Mesenchymal stem cell (in vitro differentiated cells and primary cell): ENCODE results near the gene HNMT.

Experiments used
- DNase-seq: peaks from one replicate; pipeline ENCODE4 v3.0.0-alpha.2; 2013
- H2AFZ ChIP-seq: one replicate; pipeline ENCODE4 v1.6.1; 2013; ENCODE audit warnings: low read depth, mild to moderate bottlenecking, control low read depth, inconsistent platforms, low read length, moderate library complexity
- H2AK5ac ChIP-seq: 2 replicates; pipeline ENCODE4 v1.6.1; 2013; ENCODE audit warnings: low read length, moderate library complexity, mild to moderate bottlenecking, inconsistent platforms; ENCODE audit not compliant: severe bottlenecking
- H2BK120ac ChIP-seq: one replicate; pipeline ENCODE4 v1.6.1; 2013; ENCODE audit warnings: low read depth, mild to moderate bottlenecking, inconsistent platforms, low read length, moderate library complexity
- H2BK12ac ChIP-seq, 2 experiments: one replicate each; pipeline ENCODE4 v1.6.1; 2013; ENCODE audit warnings: inconsistent platforms in 2 of 2, low read length in 2 of 2, mild to moderate bottlenecking in 2 of 2, moderate library complexity in 2 of 2, control low read depth in 1 of 2
- H2BK15ac ChIP-seq: one replicate; pipeline ENCODE4 v1.6.1; 2013; ENCODE audit warnings: mild to moderate bottlenecking, low read depth, inconsistent platforms; ENCODE audit not compliant: poor library complexity, severe bottlenecking
- H2BK5ac ChIP-seq: 2 replicates; pipeline ENCODE4 v1.6.1; 2013; ENCODE audit warnings: low read depth, mild to moderate bottlenecking, low read length, control low read depth, inconsistent platforms; ENCODE audit not compliant: poor library complexity, severe bottlenecking
- H3K14ac ChIP-seq, 2 experiments: one replicate each; pipeline ENCODE4 v1.6.1; 2013; ENCODE audit warnings: inconsistent platforms in 2 of 2, low read length in 2 of 2, control low read depth in 1 of 2, mild to moderate bottlenecking in 1 of 2, moderate library complexity in 1 of 2
- H3K18ac ChIP-seq, 2 experiments: one replicate each; pipeline ENCODE4 v1.6.1; 2013; ENCODE audit warnings: inconsistent platforms in 2 of 2, low read length in 2 of 2, control low read depth in 1 of 2, low read depth in 1 of 2, mild to moderate bottlenecking in 1 of 2
- H3K23ac ChIP-seq, 2 experiments: one replicate each; pipeline ENCODE4 v1.6.1; 2013; ENCODE audit warnings: inconsistent platforms in 2 of 2, low read length in 2 of 2, mild to moderate bottlenecking in 2 of 2, moderate library complexity in 2 of 2, control low read depth in 1 of 2
- H3K27ac ChIP-seq: 2 replicates; pipeline ENCODE4 v1.5.1; 2013; ENCODE audit warnings: mild to moderate bottlenecking, moderate library complexity, low read length, control low read depth, inconsistent platforms; ENCODE audit not compliant: poor library complexity, severe bottlenecking
- H3K27me3 ChIP-seq, 2 experiments: 2 replicates each; pipeline versions ENCODE4 v1.6.1 to v1.7.0; 2013; ENCODE audit warnings: low read length in 2 of 2, mild to moderate bottlenecking in 2 of 2, moderate library complexity in 2 of 2, control low read depth in 1 of 2, inconsistent platforms in 1 of 2; ENCODE audit not compliant: control insufficient read depth in 1 of 2, insufficient read depth in 1 of 2
- H3K36me3 ChIP-seq, 2 experiments: 2 replicates each; pipeline versions ENCODE4 v1.6.1 to v1.7.0; 2013; ENCODE audit warnings: low read length in 2 of 2, control low read depth in 1 of 2, inconsistent platforms in 1 of 2, low read depth in 1 of 2, mild to moderate bottlenecking in 1 of 2; ENCODE audit not compliant: insufficient read depth in 2 of 2, control insufficient read depth in 1 of 2
- H3K4ac ChIP-seq, 2 experiments: one replicate each; pipeline ENCODE4 v1.6.1; 2013; ENCODE audit warnings: inconsistent platforms in 2 of 2, low read length in 2 of 2, mild to moderate bottlenecking in 2 of 2, moderate library complexity in 2 of 2, control low read depth in 1 of 2, low read depth in 1 of 2
- H3K4me1 ChIP-seq: 2 replicates; pipeline ENCODE4 v1.6.1; 2013; ENCODE audit warnings: low read depth, low read length, control low read depth; ENCODE audit not compliant: control insufficient read depth, insufficient read depth
- H3K4me2 ChIP-seq: 2 replicates; pipeline ENCODE4 v1.6.1; 2013; ENCODE audit warnings: low read length, mild to moderate bottlenecking, inconsistent platforms; ENCODE audit not compliant: poor library complexity, severe bottlenecking
- H3K4me3 ChIP-seq, 2 experiments: 2 replicates each; pipeline versions ENCODE4 v1.5.1 to v1.7.0; 2013; ENCODE audit warnings: low read length in 2 of 2, mild to moderate bottlenecking in 2 of 2, control low read depth in 1 of 2, low read depth in 1 of 2; ENCODE audit not compliant: insufficient read depth in 1 of 2
- H3K79me1 ChIP-seq: replicated peaks from 2 replicates; pipeline ENCODE4 v1.6.1; 2013; ENCODE audit warnings: mild to moderate bottlenecking, control low read depth, low read length, inconsistent platforms; ENCODE audit not compliant: poor library complexity, severe bottlenecking
- H3K9ac ChIP-seq: 2 replicates; pipeline ENCODE4 v1.7.0; 2013; ENCODE audit warnings: mild to moderate bottlenecking, low read length, moderate library complexity
- H3K9me3 ChIP-seq: 2 replicates; pipeline ENCODE4 v1.7.0; 2013; ENCODE audit warnings: mild to moderate bottlenecking, low read length; ENCODE audit not compliant: control insufficient read depth
- H4K8ac ChIP-seq: one replicate; pipeline ENCODE4 v1.6.1; 2013; ENCODE audit warnings: inconsistent platforms, mild to moderate bottlenecking, low read length, moderate library complexity
- H4K91ac ChIP-seq: one replicate; pipeline ENCODE4 v1.6.1; 2013; ENCODE audit warnings: mild to moderate bottlenecking, low read length, inconsistent platforms
- WGBS: methylation state at CpG from one replicate; pipeline ENCODE4 v1.1.7; 2013; ENCODE audit warnings: mixed read lengths; 5-methylcytosine and 5-hydroxymethylcytosine counted together

The HNMT gene

DNA sequence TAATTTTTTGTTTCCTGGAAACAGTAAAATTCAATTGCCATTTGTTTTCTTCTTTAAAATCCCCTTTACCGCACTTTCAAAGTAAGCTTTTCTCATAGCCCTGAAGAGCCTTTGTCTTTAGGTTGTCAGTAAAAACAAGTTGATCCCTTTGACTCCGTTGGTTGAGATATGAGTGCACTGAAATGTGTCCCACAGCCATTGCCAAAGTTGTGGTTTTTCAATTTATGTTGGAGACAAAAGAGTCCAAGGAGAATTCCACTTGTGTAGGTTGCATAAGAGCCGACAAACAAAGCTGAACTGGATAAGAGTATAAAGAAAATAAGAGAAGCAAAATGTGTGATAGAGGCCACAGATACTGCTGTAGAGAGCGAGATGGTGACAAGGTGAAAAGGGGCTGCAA, 26.1 kb upstream of the HNMT start:
- Histone ChIP-seq H2AK5ac (no peak overlapping the region), H3K4me1 (peaks cover 6% of the 10 kb centered on the region), H3K4me3 (no peak overlapping the region), H2BK5ac (no peak overlapping the region), H3K4ac (no peak overlapping the region), H3K27me3 (no peaks in the 10 kb centered on the region), H3K9ac (no peak overlapping the region), H2AFZ (no peak overlapping the region), H3K14ac (no peak overlapping the region), H2BK15ac (no peak overlapping the region), H3K9me3 (no peaks in the 10 kb centered on the region), H4K8ac (no peak overlapping the region), H3K36me3 (no peaks in the 10 kb centered on the region), H3K18ac (no peak overlapping the region), H2BK12ac (no peak overlapping the region), H2BK120ac (no peak overlapping the region), H3K4me2 (no peak overlapping the region), H3K23ac (no peak overlapping the region), H4K91ac (no peak overlapping the region), H3K79me1 (no peaks in the 10 kb centered on the region), H3K27ac (no peak overlapping the region)
- peak; percentile 53 for DNase-seq
- 67% methylated on average over 4 of the region's 4 CpGs for WGBS

DNA sequence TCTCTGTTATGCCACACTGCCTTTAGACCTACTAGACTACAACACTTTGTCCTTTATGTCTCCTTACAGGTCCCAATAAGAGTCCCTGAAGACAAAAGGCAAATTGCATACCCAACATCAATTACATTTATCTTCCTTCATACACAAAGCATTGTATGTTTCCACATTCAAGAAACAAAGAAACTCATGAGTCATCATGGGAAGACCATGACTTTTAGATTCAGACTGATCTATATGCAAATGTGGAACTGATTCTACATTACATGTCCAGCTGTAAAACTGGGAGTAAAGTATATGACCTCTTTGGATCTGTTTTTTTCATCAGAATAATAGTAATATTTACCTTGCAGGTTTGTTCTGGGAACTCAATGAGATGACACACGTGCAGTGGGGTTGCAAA, 25.2 kb upstream of the HNMT start:
- H3K4me2 ChIP-seq: no peak overlapping the region
- no peaks in the 10 kb centered on the region for H3K27me3 ChIP-seq
- no peak for DNase-seq
- H2AFZ ChIP-seq: no peak overlapping the region
- H4K91ac ChIP-seq: no peak overlapping the region
- H3K27ac ChIP-seq: no peak overlapping the region
- no peak overlapping the region for H2BK15ac ChIP-seq
- no peaks in the 10 kb centered on the region for H3K36me3 ChIP-seq
- no peak overlapping the region for H3K23ac ChIP-seq
- no peaks in the 10 kb centered on the region for H3K79me1 ChIP-seq
- no peaks in the 10 kb centered on the region for H3K9me3 ChIP-seq
- no peak overlapping the region for H2BK5ac ChIP-seq
- H2BK120ac ChIP-seq: no peak overlapping the region
- no peak overlapping the region for H3K18ac ChIP-seq
- no peak overlapping the region for H2BK12ac ChIP-seq
- no peak overlapping the region for H4K8ac ChIP-seq
- H3K4ac ChIP-seq: peak overlapping the region in 1 of 2 experiments; percentile 45
- no peak overlapping the region for H2AK5ac ChIP-seq
- H3K4me1 ChIP-seq: peaks cover 8% of the 10 kb centered on the region
- no peak overlapping the region for H3K14ac ChIP-seq
- H3K9ac ChIP-seq: no peak overlapping the region
- WGBS: 87% methylated on average over 1 of the region's 1 CpG
- no peak overlapping the region for H3K4me3 ChIP-seq

DNA sequence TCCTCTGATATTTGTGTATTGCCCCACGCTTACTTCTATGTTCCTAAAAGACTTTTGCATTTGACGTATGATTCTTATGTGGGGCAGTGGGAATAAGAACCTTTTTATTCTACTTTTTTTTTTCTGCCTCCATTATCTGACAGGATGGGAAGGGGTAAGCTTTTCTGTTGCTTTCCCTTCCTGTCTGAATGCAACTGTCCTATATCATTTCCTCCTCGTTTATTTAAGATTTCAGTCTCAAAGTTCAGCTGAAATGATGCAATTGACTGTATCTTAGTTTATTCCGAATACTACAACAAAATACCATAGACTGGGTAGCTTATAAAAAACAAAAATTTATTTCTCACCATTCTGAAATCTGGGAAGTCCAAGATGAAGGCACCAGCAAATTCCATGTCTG, 24.1 kb upstream of the HNMT start:
- no peak overlapping the region for H3K18ac ChIP-seq

DNA sequence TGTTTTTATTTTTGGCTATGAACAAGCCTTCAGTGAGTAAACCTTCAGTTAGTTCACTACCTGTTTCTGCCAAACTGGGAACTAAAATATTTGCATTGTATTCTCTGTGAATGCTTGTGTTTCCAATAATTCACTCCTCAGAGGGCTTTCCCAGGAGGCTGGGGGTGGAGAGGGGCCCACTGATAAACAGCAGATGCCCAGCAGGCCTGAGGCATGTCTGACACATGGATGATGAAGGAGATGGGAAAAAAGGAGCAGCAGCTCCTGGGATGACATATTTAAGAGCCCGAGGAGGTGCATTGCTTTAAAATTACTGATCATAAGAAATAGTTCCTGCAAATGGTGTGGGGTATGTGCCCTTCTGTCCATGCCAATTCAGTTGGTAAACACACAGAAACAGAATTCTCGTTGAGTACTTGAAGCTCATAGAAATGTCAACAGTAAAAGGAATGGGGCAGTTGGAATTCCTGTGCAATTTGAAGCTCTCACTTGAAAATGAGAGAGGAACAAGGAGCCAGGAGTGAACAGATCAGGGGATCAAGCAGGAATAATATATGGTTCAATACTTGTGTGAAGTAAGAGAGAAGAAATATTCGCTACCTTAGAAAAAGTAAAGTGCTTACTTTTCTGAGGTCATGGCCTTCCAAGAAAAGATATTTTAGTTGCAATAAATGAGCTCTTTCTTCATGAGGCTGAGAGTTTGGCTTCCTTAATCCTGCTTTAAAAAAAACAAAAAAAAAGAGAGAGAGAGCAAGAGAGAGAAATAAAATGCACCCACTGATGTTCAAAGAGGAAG, 22.0 kb upstream of the HNMT start:
- Histone ChIP-seq H3K4me2 (no peak overlapping the region), H3K4me3 (no peak overlapping the region), H2BK15ac (no peak overlapping the region), H3K23ac (no peak overlapping the region), H3K9ac (no peak overlapping the region), H3K27ac (peak overlapping the region; percentile 83), H3K36me3 (no peaks in the 10 kb centered on the region), H2AK5ac (no peak overlapping the region), H4K8ac (no peak overlapping the region), H2AFZ (no peak overlapping the region), H2BK120ac (no peak overlapping the region), H3K79me1 (no peaks in the 10 kb centered on the region), H3K4ac (no peak overlapping the region), H2BK12ac (no peak overlapping the region), H3K14ac (no peak overlapping the region), H4K91ac (no peak overlapping the region), H2BK5ac (no peak overlapping the region), H3K4me1 (peaks cover 8% of the 10 kb centered on the region), H3K9me3 (no peaks in the 10 kb centered on the region), H3K27me3 (no peaks in the 10 kb centered on the region), H3K18ac (peak overlapping the region in 1 of 2 experiments; percentile 21)
- WGBS: 45% methylated on average over 3 of the region's 3 CpGs
- DNase-seq: no peak

More for the DNA sequence above, 24.1 kb upstream of the HNMT start:
- Histone ChIP-seq H3K4ac (no peak overlapping the region), H3K14ac (no peak overlapping the region), H3K27me3 (no peaks in the 10 kb centered on the region), H3K79me1 (no peaks in the 10 kb centered on the region), H3K9me3 (no peaks in the 10 kb centered on the region), H2BK12ac (no peak overlapping the region), H2BK120ac (no peak overlapping the region), H3K23ac (no peak overlapping the region), H2AK5ac (no peak overlapping the region), H2BK5ac (no peak overlapping the region), H3K4me3 (no peak overlapping the region), H2BK15ac (no peak overlapping the region), H4K91ac (no peak overlapping the region), H3K4me2 (no peak overlapping the region), H3K9ac (no peak overlapping the region), H3K27ac (no peak overlapping the region), H2AFZ (no peak overlapping the region), H3K36me3 (no peaks in the 10 kb centered on the region), H4K8ac (no peak overlapping the region), H3K4me1 (peaks cover 8% of the 10 kb centered on the region)
- no peak for DNase-seq
- WGBS: 84% methylated on average over 2 of the region's 4 CpGs
